ENCODE measurements around the gene DLG1. TPM values are rescaled to one million over a fixed set of nuclear protein-coding genes. Genes with fewer than 3 reads are reported as not detected.

The DLG1 gene
- total RNA-seq, 1 donor from 2014 or later, result 168 TPM

DNA sequence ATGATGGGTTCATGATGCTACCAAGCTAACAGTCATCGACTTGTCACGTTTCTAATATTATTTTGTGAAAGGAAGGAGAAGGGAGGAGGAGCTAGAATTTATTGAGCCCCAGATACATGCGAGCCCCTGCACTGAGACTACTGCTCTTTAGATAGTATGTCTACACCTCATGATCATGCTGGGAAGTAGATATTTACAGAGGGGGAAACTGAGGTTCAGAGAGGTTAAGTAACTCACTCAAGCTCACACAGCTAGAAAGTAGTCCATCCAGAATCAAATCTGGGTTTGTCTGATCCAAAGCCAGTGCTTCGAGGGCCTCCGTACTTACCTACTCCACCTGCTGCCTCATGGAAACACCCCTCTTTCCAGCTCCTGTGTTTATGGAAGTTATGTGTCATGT, 38.8 kb upstream of the DLG1 start:
- H3K36me3 Mint-ChIP-seq (ENCODE audit: unreplicated experiment), result no peaks in the 10 kb centered on the region
- no peak overlapping the region for H3K4me3 Mint-ChIP-seq (ENCODE audit: unreplicated experiment)
- peaks cover 18% of the 10 kb centered on the region for H3K4me1 Mint-ChIP-seq (ENCODE audit: unreplicated experiment)
- H3K27ac Mint-ChIP-seq (ENCODE audit: unreplicated experiment), result no peak overlapping the region
- no peaks in the 10 kb centered on the region for H3K27me3 Mint-ChIP-seq (ENCODE audit: unreplicated experiment)
- H3K9me3 Mint-ChIP-seq (ENCODE audit: unreplicated experiment), result no peaks in the 10 kb centered on the region
- DNase-seq (ENCODE audit: extremely low spot score, unreplicated experiment), result no peak
- TF ChIP-seq, protein P1, sequence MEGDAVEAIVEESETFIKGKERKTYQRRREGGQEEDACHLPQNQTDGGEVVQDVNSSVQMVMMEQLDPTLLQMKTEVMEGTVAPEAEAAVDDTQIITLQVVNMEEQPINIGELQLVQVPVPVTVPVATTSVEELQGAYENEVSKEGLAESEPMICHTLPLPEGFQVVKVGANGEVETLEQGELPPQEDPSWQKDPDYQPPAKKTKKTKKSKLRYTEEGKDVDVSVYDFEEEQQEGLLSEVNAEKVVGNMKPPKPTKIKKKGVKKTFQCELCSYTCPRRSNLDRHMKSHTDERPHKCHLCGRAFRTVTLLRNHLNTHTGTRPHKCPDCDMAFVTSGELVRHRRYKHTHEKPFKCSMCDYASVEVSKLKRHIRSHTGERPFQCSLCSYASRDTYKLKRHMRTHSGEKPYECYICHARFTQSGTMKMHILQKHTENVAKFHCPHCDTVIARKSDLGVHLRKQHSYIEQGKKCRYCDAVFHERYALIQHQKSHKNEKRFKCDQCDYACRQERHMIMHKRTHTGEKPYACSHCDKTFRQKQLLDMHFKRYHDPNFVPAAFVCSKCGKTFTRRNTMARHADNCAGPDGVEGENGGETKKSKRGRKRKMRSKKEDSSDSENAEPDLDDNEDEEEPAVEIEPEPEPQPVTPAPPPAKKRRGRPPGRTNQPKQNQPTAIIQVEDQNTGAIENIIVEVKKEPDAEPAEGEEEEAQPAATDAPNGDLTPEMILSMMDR (IDR thresholded peaks at IDR 0.05), result no peak

DNA sequence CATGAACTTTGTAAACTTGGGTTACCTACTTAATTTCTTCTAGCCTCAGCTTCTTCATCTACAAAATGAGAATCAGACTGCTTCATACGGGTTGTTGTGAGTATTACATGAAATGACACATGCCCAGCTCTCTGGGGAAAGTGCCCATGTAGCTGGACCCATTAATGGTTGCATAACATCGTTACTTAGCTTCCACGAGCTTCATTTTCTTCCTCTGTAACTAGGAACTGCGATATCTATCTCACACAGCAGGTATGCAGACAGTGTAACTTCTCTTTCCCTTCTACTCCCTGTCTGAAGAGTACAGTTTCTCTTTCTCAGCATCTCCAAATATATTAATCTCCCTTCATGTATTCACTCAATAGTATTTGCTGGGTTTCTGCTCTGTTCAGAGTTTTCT, 37.9 kb upstream of the DLG1 start:
- H3K4me3 Mint-ChIP-seq (ENCODE audit: unreplicated experiment), result no peak overlapping the region
- TF ChIP-seq, protein P1 (IDR thresholded peaks at IDR 0.05), result no peak
- no peaks in the 10 kb centered on the region for H3K36me3 Mint-ChIP-seq (ENCODE audit: unreplicated experiment)
- H3K4me1 Mint-ChIP-seq (ENCODE audit: unreplicated experiment), result peaks cover 18% of the 10 kb centered on the region
- no peak for DNase-seq (ENCODE audit: extremely low spot score, unreplicated experiment)
- no peaks in the 10 kb centered on the region for H3K27me3 Mint-ChIP-seq (ENCODE audit: unreplicated experiment)
- H3K9me3 Mint-ChIP-seq (ENCODE audit: unreplicated experiment), result no peaks in the 10 kb centered on the region
- no peak overlapping the region for H3K27ac Mint-ChIP-seq (ENCODE audit: unreplicated experiment)

DNA sequence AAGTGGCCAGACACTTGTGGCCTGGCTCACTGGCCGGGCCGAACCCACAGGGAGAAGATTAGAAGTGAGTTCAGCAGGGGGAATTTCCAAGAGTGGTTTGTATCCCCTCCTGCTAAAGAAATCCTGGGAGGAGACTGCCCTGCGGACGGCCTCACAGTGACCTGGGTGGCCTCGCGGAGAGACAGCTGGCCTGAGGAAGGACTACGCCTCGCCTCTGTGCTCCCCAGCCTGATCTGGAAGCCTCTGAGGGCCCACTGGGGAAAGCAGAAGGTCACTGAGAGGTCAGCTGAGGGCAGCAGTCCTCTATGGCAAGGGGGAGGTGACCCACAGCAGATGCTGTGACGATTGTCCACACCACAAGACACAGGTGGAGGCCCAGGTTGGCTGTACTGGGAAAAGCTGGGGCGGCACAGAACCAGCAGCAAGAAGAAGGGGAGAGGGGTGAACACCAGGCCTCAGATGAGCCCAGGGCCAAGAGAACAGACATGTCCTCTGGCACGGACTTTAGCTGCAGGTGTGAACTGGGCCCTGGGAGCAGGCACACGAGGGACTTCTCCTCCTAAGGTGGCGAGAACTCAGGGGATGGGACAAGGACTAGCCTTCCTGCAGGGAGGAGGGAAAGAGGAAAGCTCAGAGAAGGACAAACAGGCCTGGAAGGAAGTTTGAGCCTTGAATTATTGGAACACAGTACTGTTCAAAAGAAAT, 37.2 kb upstream of the DLG1 start:
- Mint-ChIP-seq H3K27me3 (ENCODE audit: unreplicated experiment) (no peaks in the 10 kb centered on the region), H3K27ac (ENCODE audit: unreplicated experiment) (no peak overlapping the region), H3K36me3 (ENCODE audit: unreplicated experiment) (no peaks in the 10 kb centered on the region), H3K4me3 (ENCODE audit: unreplicated experiment) (no peak overlapping the region), H3K9me3 (ENCODE audit: unreplicated experiment) (no peaks in the 10 kb centered on the region), H3K4me1 (ENCODE audit: unreplicated experiment) (peaks cover 16% of the 10 kb centered on the region)
- TF ChIP-seq, protein P1 (IDR thresholded peaks at IDR 0.05), result no peak
- DNase-seq (ENCODE audit: extremely low spot score, unreplicated experiment), result no peak

DNA sequence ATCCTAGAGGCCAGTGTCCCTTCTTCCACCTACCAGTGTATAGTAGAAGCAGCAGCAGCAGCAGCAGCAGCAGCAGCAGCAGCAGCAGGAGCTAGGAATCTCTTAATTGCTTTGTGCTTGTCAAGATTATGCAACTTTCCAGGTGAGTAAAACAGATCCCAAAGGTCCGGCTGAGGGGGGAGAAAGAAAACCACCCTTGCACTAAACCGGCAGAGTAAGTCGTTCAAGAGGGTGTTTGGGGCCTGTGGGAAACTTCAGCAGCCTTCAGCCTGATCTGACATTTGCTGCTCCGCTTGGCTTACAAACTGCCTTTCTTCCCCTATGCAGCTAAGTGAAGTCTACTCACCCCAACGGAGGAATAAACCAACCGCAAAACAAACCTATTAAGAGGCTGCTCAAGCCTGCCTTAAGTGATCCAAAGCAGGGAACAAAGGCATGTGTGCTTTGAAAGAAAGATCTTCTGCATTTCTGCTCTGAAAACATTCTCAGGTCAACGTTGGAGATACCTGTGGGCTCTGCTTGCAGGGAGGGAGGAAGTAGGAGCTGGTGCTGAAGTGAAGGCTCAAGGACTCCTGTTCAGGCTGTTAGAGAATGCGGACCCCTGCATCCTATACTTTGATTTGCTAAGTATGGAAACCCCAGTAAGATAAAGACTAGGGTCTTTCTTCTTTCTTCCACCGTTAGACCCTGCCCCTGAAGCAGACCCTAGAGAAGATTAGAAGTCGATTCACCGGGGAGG, 35.7 kb upstream of the DLG1 start:
- H3K36me3 Mint-ChIP-seq (ENCODE audit: unreplicated experiment), result no peaks in the 10 kb centered on the region
- TF ChIP-seq, protein P1 (IDR thresholded peaks at IDR 0.05), result no peak
- H3K4me1 Mint-ChIP-seq (ENCODE audit: unreplicated experiment), result peaks cover under 1% of the 10 kb centered on the region
- H3K27me3 Mint-ChIP-seq (ENCODE audit: unreplicated experiment), result no peaks in the 10 kb centered on the region
- no peak overlapping the region for H3K27ac Mint-ChIP-seq (ENCODE audit: unreplicated experiment)
- H3K9me3 Mint-ChIP-seq (ENCODE audit: unreplicated experiment), result no peaks in the 10 kb centered on the region
- no peak overlapping the region for H3K4me3 Mint-ChIP-seq (ENCODE audit: unreplicated experiment)
- DNase-seq (ENCODE audit: extremely low spot score, unreplicated experiment), result peak; percentile 49

DNA sequence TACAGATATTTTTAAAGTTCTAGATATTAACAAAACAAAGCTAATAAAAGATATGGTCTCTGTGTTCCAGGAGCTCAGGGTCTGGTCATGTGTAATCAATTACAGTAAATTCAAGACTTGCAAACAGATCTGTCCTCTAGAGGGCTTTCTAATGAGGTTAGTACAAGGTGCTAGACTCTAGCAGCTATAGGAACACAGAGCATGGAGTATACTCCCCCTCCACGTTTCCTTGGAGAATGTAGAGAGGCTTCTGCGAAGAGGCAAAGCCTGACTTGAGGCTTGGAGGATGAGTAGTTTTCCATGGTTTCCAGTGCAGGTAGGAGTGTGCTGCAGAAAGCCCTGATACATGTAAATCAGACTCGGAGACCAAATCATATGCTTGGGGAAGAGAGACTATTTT, 32.7 kb upstream of the DLG1 start:
- TF ChIP-seq, protein P1 (IDR thresholded peaks at IDR 0.05), result no peak
- Mint-ChIP-seq H3K27me3 (ENCODE audit: unreplicated experiment) (no peaks in the 10 kb centered on the region), H3K27ac (ENCODE audit: unreplicated experiment) (no peak overlapping the region), H3K4me1 (ENCODE audit: unreplicated experiment) (peaks cover 5% of the 10 kb centered on the region), H3K36me3 (ENCODE audit: unreplicated experiment) (no peaks in the 10 kb centered on the region), H3K4me3 (ENCODE audit: unreplicated experiment) (no peak overlapping the region), H3K9me3 (ENCODE audit: unreplicated experiment) (no peaks in the 10 kb centered on the region)
- no peak for DNase-seq (ENCODE audit: extremely low spot score, unreplicated experiment)
